HEK293 (cell line): ENCODE results near the gene ZCCHC14.

Experiments
- CTCF ChIA-PET: fragments of 350-600 bp; formaldehyde crosslinking; extraction: SDS; loops from one replicate; lab custom pipeline; 2021; ENCODE audit warnings: antibody characterized with exemption; lab: Yijun Ruan, JAX
- POLR2A ChIA-PET: fragments of 300-600 bp; formaldehyde crosslinking; extraction: SDS; loops from one replicate; lab custom pipeline; 2020; ENCODE audit warnings: antibody characterized with exemption, inconsistent platforms; lab: Yijun Ruan, JAX
- H3K27ac ChIP-seq: fragments of 200-500 bp; sonication (Bioruptor generic); 2 replicates; pipeline ENCODE4 v1.5.1; 2014; ENCODE audit warnings: low read depth, low read length, control low read depth, inconsistent platforms; ENCODE audit errors: extremely low read depth
- H3K36me3 ChIP-seq, 2 experiments: fragments of 200-500 bp in 1 of 2; sonication (Bioruptor generic) in 1 of 2; 1 replicate in 1 of 2; 2 replicates in 1 of 2; pipeline ENCODE4 v1.5.1; 2014 to 2017; ENCODE audit warnings: inconsistent platforms in 2 of 2, low read length in 2 of 2; ENCODE audit not compliant: control insufficient read depth in 2 of 2, insufficient read depth in 1 of 2
- H3K4me1 ChIP-seq: fragments of 200-500 bp; sonication (Bioruptor generic); 2 replicates; pipeline ENCODE4 v1.5.1; 2014; ENCODE audit warnings: mild to moderate bottlenecking, low read length, inconsistent platforms; ENCODE audit not compliant: control insufficient read depth, insufficient read depth
- H3K4me3 ChIP-seq: 2 replicates; pipeline ENCODE4 v1.5.1; 2011; ENCODE audit warnings: low read depth, mild to moderate bottlenecking, control low read depth, low read length, moderate library complexity
- H3K9me3 ChIP-seq: fragments of 200-500 bp; sonication (Bioruptor generic); 2 replicates; pipeline ENCODE4 v1.5.1; 2014; ENCODE audit warnings: low read depth, low read length, inconsistent platforms; ENCODE audit not compliant: control insufficient read depth, insufficient read depth
- GLI4 ChIP-seq: fragments of 450-650 bp; formaldehyde crosslinking; IDR thresholded peaks from 2 replicates; pipeline ENCODE4 v1.5.1; 2016; ENCODE audit warnings: missing biosample characterization, missing genetic modification characterization
- GLIS2 ChIP-seq: fragments of 450-650 bp; formaldehyde crosslinking; IDR thresholded peaks from 2 replicates; pipeline ENCODE4 v1.5.1; 2016; ENCODE audit warnings: missing biosample characterization, missing genetic modification characterization
- IKZF3 ChIP-seq: fragments of 450-650 bp; IDR thresholded peaks from 2 replicates; pipeline ENCODE4 v1.5.0; 2018; ENCODE audit warnings: missing biosample characterization, mild to moderate bottlenecking, missing genetic modification characterization, moderate library complexity
- KLF1 ChIP-seq: fragments of 450-650 bp; formaldehyde crosslinking; IDR thresholded peaks from 2 replicates; pipeline ENCODE4 v1.5.1; 2016; ENCODE audit warnings: missing biosample characterization, missing genetic modification characterization
- RBAK ChIP-seq: fragments of 450-650 bp; formaldehyde crosslinking; IDR thresholded peaks from 2 replicates; pipeline ENCODE4 v1.5.1; 2016; ENCODE audit warnings: missing biosample characterization, missing genetic modification characterization
- SP7 ChIP-seq: fragments of 450-650 bp; formaldehyde crosslinking; IDR thresholded peaks from 2 replicates; pipeline ENCODE4 v1.5.1; 2016; ENCODE audit warnings: missing biosample characterization, missing genetic modification characterization
- ZBTB11 ChIP-seq: fragments of 450-650 bp; formaldehyde crosslinking; conservative IDR thresholded peaks from 2 replicates; pipeline ENCODE4 v1.5.1; 2016; ENCODE audit warnings: low read depth, missing biosample characterization, missing genetic modification characterization
- ZBTB17 ChIP-seq: fragments of 450-650 bp; formaldehyde crosslinking; IDR thresholded peaks from 2 replicates; pipeline ENCODE4 v1.5.1; 2016; ENCODE audit warnings: missing biosample characterization, missing genetic modification characterization
- ZFP37 ChIP-seq: fragments of 450-650 bp; formaldehyde crosslinking; IDR thresholded peaks from 2 replicates; pipeline ENCODE4 v1.5.1; 2016; ENCODE audit warnings: missing biosample characterization, missing genetic modification characterization
- ZFP69B ChIP-seq: fragments of 450-650 bp; formaldehyde crosslinking; IDR thresholded peaks from 2 replicates; pipeline ENCODE4 v1.5.1; 2016; ENCODE audit warnings: missing biosample characterization, missing genetic modification characterization
- ZIC2 ChIP-seq: fragments of 450-650 bp; formaldehyde crosslinking; IDR thresholded peaks from 2 replicates; pipeline ENCODE4 v1.5.1; 2016; ENCODE audit warnings: missing biosample characterization, missing genetic modification characterization
- ZNF140 ChIP-seq: fragments of 450-650 bp; formaldehyde crosslinking; IDR thresholded peaks from 2 replicates; pipeline ENCODE4 v1.5.1; 2016; ENCODE audit warnings: missing biosample characterization, missing genetic modification characterization
- ZNF324 ChIP-seq: fragments of 450-650 bp; formaldehyde crosslinking; IDR thresholded peaks from 2 replicates; pipeline ENCODE4 v1.5.1; 2016; ENCODE audit warnings: missing biosample characterization, missing genetic modification characterization
- ZNF426 ChIP-seq: fragments of 450-650 bp; formaldehyde crosslinking; IDR thresholded peaks from 2 replicates; pipeline ENCODE4 v1.5.1; 2017; ENCODE audit warnings: missing biosample characterization, missing genetic modification characterization, mild to moderate bottlenecking, inconsistent platforms, moderate library complexity
- ZNF585B ChIP-seq: fragments of 450-650 bp; formaldehyde crosslinking; IDR thresholded peaks from 2 replicates; pipeline ENCODE4 v1.5.1; 2016; ENCODE audit warnings: missing biosample characterization, missing genetic modification characterization
- ZNF629 ChIP-seq: fragments of 450-650 bp; formaldehyde crosslinking; IDR thresholded peaks from 2 replicates; pipeline ENCODE4 v1.5.1; 2017; ENCODE audit warnings: missing biosample characterization, missing genetic modification characterization
- ZNF660 ChIP-seq: fragments of 450-650 bp; IDR thresholded peaks from 2 replicates; pipeline ENCODE4 v1.5.1; 2018; ENCODE audit warnings: missing biosample characterization, mild to moderate bottlenecking, missing genetic modification characterization
- ZNF792 ChIP-seq: fragments of 450-650 bp; formaldehyde crosslinking; IDR thresholded peaks from 2 replicates; pipeline ENCODE4 v1.5.1; 2016; ENCODE audit warnings: missing biosample characterization, missing genetic modification characterization
- TF ChIP-seq, protein P1 (sequence below): fragments of 450-650 bp; formaldehyde crosslinking; IDR thresholded peaks from 2 replicates; pipeline ENCODE4 v1.5.1; 2017; ENCODE audit warnings: missing biosample characterization, missing genetic modification characterization
- TF ChIP-seq, protein P2 (sequence below): fragments of 450-650 bp; formaldehyde crosslinking; IDR thresholded peaks from 2 replicates; pipeline ENCODE4 v1.5.1; 2016; ENCODE audit warnings: missing biosample characterization, missing genetic modification characterization
- TF ChIP-seq, protein P3 (sequence below): fragments of 450-650 bp; formaldehyde crosslinking; IDR thresholded peaks from 2 replicates; pipeline ENCODE4 v1.5.1; 2016; ENCODE audit warnings: missing biosample characterization, missing genetic modification characterization
- TF ChIP-seq, protein P4 (sequence below): fragments of 450-650 bp; formaldehyde crosslinking; IDR thresholded peaks from 2 replicates; pipeline ENCODE4 v1.5.1; 2016; ENCODE audit warnings: missing biosample characterization, missing genetic modification characterization

The ZCCHC14 gene

GRCh38 chr16:87384162-87384874 is 108.5 kb downstream of the ZCCHC14 start (continued):
- TF ChIP-seq GLI4 (tag by site-specific recombination), result no peak
- TF ChIP-seq, protein P1, sequence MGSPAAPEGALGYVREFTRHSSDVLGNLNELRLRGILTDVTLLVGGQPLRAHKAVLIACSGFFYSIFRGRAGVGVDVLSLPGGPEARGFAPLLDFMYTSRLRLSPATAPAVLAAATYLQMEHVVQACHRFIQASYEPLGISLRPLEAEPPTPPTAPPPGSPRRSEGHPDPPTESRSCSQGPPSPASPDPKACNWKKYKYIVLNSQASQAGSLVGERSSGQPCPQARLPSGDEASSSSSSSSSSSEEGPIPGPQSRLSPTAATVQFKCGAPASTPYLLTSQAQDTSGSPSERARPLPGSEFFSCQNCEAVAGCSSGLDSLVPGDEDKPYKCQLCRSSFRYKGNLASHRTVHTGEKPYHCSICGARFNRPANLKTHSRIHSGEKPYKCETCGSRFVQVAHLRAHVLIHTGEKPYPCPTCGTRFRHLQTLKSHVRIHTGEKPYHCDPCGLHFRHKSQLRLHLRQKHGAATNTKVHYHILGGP (tag by site-specific recombination), result no peak
- TF ChIP-seq ZNF324 (tag by site-specific recombination), result no peak; the same call in 1 of the 2 replicates
- TF ChIP-seq RBAK (tag by site-specific recombination), result no peak
- peak; percentile 8; the same call in 1 of the 2 replicates for TF ChIP-seq ZFP69B (tag by site-specific recombination)
- no peak for TF ChIP-seq ZNF140 (tag by site-specific recombination)
- peak; percentile 11; the same call in 1 of the 2 replicates for TF ChIP-seq SP7 (tag by site-specific recombination)
- peak; percentile 15; the same call in 1 of the 2 replicates for TF ChIP-seq ZFP37 (tag by site-specific recombination)
- no peak for TF ChIP-seq ZNF585B
- 0 out of 2 replicates have a peak, but pooled peaks have one; percentile 24 for TF ChIP-seq ZNF629
- TF ChIP-seq KLF1 (tag by site-specific recombination), result peak; percentile 47
- no peak; the same call in 1 of the 2 replicates for TF ChIP-seq ZNF792 (tag by site-specific recombination)
- TF ChIP-seq ZNF426, result no peak
- TF ChIP-seq, protein P2, sequence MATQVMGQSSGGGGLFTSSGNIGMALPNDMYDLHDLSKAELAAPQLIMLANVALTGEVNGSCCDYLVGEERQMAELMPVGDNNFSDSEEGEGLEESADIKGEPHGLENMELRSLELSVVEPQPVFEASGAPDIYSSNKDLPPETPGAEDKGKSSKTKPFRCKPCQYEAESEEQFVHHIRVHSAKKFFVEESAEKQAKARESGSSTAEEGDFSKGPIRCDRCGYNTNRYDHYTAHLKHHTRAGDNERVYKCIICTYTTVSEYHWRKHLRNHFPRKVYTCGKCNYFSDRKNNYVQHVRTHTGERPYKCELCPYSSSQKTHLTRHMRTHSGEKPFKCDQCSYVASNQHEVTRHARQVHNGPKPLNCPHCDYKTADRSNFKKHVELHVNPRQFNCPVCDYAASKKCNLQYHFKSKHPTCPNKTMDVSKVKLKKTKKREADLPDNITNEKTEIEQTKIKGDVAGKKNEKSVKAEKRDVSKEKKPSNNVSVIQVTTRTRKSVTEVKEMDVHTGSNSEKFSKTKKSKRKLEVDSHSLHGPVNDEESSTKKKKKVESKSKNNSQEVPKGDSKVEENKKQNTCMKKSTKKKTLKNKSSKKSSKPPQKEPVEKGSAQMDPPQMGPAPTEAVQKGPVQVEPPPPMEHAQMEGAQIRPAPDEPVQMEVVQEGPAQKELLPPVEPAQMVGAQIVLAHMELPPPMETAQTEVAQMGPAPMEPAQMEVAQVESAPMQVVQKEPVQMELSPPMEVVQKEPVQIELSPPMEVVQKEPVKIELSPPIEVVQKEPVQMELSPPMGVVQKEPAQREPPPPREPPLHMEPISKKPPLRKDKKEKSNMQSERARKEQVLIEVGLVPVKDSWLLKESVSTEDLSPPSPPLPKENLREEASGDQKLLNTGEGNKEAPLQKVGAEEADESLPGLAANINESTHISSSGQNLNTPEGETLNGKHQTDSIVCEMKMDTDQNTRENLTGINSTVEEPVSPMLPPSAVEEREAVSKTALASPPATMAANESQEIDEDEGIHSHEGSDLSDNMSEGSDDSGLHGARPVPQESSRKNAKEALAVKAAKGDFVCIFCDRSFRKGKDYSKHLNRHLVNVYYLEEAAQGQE, result no peak
- TF ChIP-seq ZIC2 (tag by site-specific recombination), result no peak
- TF ChIP-seq ZBTB17 (tag by site-specific recombination), result 0 out of 2 replicates have a peak, but pooled peaks have one; percentile 22
- TF ChIP-seq IKZF3 (tag by site-specific recombination), result peak; percentile 40; the same call in 1 of the 2 replicates
- TF ChIP-seq ZNF660 (tag by site-specific recombination), result 0 out of 2 replicates have a peak, but pooled peaks have one; percentile 53

DNA sequence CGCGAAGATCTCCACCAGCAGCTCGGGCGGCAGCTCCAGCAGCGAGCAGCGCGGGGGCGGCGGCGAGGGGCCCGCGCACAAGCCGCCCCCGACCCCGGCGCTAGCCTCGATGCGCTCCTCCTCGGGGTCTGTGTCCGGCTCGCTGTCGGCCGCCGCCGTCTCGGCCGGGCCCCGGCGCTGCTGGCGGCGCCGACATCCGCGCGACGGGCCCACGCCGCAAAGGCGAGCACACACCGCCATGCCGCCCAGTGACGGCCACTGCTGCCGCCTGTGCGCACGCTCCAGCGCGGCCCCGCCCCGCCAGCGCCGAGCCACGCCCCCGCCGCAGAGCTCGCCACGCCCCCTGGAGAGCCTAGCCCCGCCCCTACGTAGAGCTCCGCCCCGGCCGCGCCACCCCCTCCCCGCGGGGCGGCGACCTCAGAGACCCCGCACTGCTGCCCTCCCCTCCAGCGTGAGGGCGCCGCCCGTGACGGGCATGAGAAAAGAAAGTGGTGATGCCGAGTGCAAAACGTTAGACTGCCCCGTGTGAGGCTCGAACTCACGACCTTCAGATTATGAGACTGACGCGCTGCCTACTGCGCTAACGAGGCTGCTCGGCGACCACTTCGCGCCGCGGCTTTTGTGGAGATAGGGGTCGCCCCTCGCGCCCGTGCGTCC is 109.2 kb downstream of the ZCCHC14 start, which contains the start of gene FBXO31:
Gene FBXO31, minus strand, starts transcription at position 272 of the 657 bp plus-strand sequence. Its CDS starts 32 bp downstream, at position 240.
- POLR2A ChIA-PET, result interaction anchor here (0.6 to 2.4 kb wide), 12 partner anchors 10 to 567 kb away, joined by 3 to 25 read pairs (median 4); partner anchors contain the start of genes BANP, C16orf95 and KLHDC4
- peak within 1 kb of the TSS; percentile 53 for H3K4me3 ChIP-seq
- H3K4me1 ChIP-seq, result peaks cover 9% of the 10 kb centered on the region
- H3K36me3 ChIP-seq, result peaks cover 0 to 5% of the 10 kb centered on the region in 2 experiments; a peak in 2 of 3 replicates
- CTCF ChIA-PET, result interaction anchor here (0.7 to 1.6 kb wide), 5 partner anchors 11 to 788 kb away, joined by 3 to 8 read pairs (median 4); no protein-coding TSS in a partner anchor
- no peaks in the 10 kb centered on the region for H3K9me3 ChIP-seq
- H3K27ac ChIP-seq, result peak within 1 kb of the TSS; percentile 82
- TF ChIP-seq ZFP37 (tag by site-specific recombination) (peak; percentile 49; the same call in 1 of the 2 replicates), ZBTB11 (tag by site-specific recombination) (no peak), GLIS2 (tag by site-specific recombination) (peak; percentile 24)
- TF ChIP-seq, protein P3, sequence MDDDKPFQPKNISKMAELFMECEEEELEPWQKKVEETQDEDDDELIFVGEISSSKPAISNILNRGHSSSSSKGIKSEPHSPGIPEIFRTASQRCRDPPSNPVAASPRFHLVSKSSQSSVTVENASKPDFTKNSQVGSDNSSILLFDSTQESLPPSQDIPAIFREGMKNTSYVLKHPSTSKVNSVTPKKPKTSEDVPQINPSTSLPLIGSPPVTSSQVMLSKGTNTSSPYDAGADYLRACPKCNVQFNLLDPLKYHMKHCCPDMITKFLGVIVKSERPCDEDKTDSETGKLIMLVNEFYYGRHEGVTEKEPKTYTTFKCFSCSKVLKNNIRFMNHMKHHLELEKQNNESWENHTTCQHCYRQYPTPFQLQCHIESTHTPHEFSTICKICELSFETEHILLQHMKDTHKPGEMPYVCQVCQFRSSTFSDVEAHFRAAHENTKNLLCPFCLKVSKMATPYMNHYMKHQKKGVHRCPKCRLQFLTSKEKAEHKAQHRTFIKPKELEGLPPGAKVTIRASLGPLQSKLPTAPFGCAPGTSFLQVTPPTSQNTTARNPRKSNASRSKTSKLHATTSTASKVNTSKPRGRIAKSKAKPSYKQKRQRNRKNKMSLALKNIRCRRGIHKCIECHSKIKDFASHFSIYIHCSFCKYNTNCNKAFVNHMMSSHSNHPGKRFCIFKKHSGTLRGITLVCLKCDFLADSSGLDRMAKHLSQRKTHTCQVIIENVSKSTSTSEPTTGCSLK (tag by site-specific recombination), result no peak
- TF ChIP-seq, protein P4, sequence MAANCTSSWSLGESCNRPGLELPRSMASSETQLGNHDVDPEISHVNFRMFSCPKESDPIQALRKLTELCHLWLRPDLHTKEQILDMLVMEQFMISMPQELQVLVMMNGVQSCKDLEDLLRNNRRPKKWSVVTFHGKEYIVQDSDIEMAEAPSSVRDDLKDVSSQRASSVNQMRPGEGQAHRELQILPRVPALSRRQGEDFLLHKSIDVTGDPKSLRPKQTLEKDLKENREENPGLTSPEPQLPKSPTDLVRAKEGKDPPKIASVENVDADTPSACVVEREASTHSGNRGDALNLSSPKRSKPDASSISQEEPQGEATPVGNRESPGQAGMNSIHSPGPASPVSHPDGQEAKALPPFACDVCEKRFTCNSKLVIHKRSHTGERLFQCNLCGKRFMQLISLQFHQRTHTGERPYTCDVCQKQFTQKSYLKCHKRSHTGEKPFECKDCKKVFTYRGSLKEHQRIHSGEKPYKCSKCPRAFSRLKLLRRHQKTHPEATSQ (tag by site-specific recombination), result no peak
